Activated naive CD4-positive, alpha-beta T cell treated with anti-CD3 and anti-CD28 coated beads, Interleukin-2, amount 10 ng/mL, durations not matched to agents 7 days and 5 days (primary cell): ENCODE results near the gene NFKBIB.

ENCODE experiments used
- CTCF ChIA-PET: fragments of 350-600 bp; sonication (Branson Sonifier 250); formaldehyde crosslinking; loops from one replicate; lab custom pipeline; 2021; ENCODE audit warnings: antibody characterized with exemption; lab: Charles Lee
- DNase-seq: peaks from one replicate; pipeline ENCODE4 v3.0.0-alpha.2; 2020
- H3K27ac Mint-ChIP-seq: one replicate; pipeline ENCODE4 v1.8.0; 2021; ENCODE audit warnings: mild to moderate bottlenecking, moderate library complexity, mixed read lengths
- H3K27me3 Mint-ChIP-seq: one replicate; pipeline ENCODE4 v1.8.0; 2021; ENCODE audit warnings: mild to moderate bottlenecking, mixed read lengths
- H3K36me3 Mint-ChIP-seq: one replicate; pipeline ENCODE4 v1.8.0; 2021; ENCODE audit warnings: mixed read lengths
- H3K4me1 Mint-ChIP-seq: one replicate; pipeline ENCODE4 v1.8.0; 2021; ENCODE audit warnings: mixed read lengths
- H3K4me3 Mint-ChIP-seq: one replicate; pipeline ENCODE4 v1.8.0; 2021; ENCODE audit warnings: mild to moderate bottlenecking, moderate library complexity, mixed read lengths
- H3K9me3 Mint-ChIP-seq: one replicate; pipeline ENCODE4 v1.8.0; 2021; ENCODE audit warnings: mixed read lengths

NFKBIB gene

GRCh38 chr19:38917921-38918491, 18.2 kb downstream of the NFKBIB start:
- Mint-ChIP-seq H3K4me3 (no peak overlapping the region), H3K36me3 (no peaks in the 10 kb centered on the region), H3K27me3 (no peaks in the 10 kb centered on the region), H3K27ac (no peak overlapping the region), H3K4me1 (no peaks in the 10 kb centered on the region), H3K9me3 (no peaks in the 10 kb centered on the region)
- DNase-seq = no peak
- CTCF ChIA-PET = interaction anchor here (1.4 kb wide), 1 partner anchor 12 kb away, joined by 3 read pairs; the partner anchor contains the start of genes MRPS12 and SARS2

- Mint-ChIP-seq H3K4me3 (no peak overlapping the region), H3K27me3 (no peaks in the 10 kb centered on the region), H3K9me3 (no peaks in the 10 kb centered on the region), H3K27ac (no peak overlapping the region), H3K36me3 (no peaks in the 10 kb centered on the region), H3K4me1 (no peaks in the 10 kb centered on the region)
- CTCF ChIA-PET = interaction anchor here (1.4 kb wide), 1 partner anchor 12 kb away, joined by 3 read pairs; the partner anchor contains the start of genes MRPS12 and SARS2
- DNase-seq = no peak
Observed at GRCh38 chr19:38918526-38918925, 18.8 kb downstream of the NFKBIB start.

GRCh38 chr19:38919837-38920601, 20.2 kb downstream of the NFKBIB start:
- DNase-seq = no peak
- H3K27ac Mint-ChIP-seq = no peak overlapping the region
- H3K4me1 Mint-ChIP-seq = no peaks in the 10 kb centered on the region
- CTCF ChIA-PET = interaction anchor here (1.4 kb wide), 1 partner anchor 11 kb away, joined by 4 read pairs; the partner anchor contains the start of genes MRPS12 and SARS2
- H3K4me3 Mint-ChIP-seq = no peak overlapping the region
- H3K27me3 Mint-ChIP-seq = no peaks in the 10 kb centered on the region
- H3K36me3 Mint-ChIP-seq = peaks cover 3% of the 10 kb centered on the region
- H3K9me3 Mint-ChIP-seq = no peaks in the 10 kb centered on the region

GRCh38 chr19:38920602-38921419, 21.0 kb downstream of the NFKBIB start:
- Mint-ChIP-seq H3K9me3 (no peaks in the 10 kb centered on the region), H3K27ac (no peak overlapping the region), H3K27me3 (no peaks in the 10 kb centered on the region), H3K4me3 (no peak overlapping the region), H3K4me1 (no peaks in the 10 kb centered on the region), H3K36me3 (peaks cover 3% of the 10 kb centered on the region)
- CTCF ChIA-PET = interaction anchor here (1.4 kb wide), 1 partner anchor 10 kb away, joined by 4 read pairs; the partner anchor contains the start of genes MRPS12 and SARS2
- DNase-seq = no peak

GRCh38 chr19:38921420-38922274, 21.9 kb downstream of the NFKBIB start:
- CTCF ChIA-PET = no interaction called here
- Mint-ChIP-seq H3K27me3 (no peaks in the 10 kb centered on the region), H3K4me1 (no peaks in the 10 kb centered on the region), H3K4me3 (no peak overlapping the region), H3K9me3 (no peaks in the 10 kb centered on the region), H3K27ac (no peak overlapping the region), H3K36me3 (peaks cover 6% of the 10 kb centered on the region)
- no peak for DNase-seq

DNA sequence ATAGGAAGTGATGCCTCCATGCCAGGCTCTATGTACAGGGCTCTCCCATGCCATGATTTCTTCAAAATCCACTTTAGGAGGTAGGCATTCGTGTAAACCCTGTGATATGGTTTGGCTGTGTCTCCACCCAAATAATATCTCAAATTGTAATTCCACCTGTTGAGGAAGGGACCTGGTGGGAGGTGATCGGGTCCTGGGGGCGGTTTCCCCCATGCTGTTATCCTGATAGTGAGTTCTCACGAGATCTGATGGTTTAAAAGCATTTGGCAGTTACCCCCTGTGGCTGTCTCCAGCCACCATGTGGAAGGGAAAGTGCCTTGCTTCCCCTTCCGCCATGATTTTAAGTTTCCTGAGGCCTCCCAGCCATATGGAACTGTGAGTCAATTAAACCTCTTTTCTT, 22.7 kb downstream of the NFKBIB start:
- H3K27ac Mint-ChIP-seq = no peak overlapping the region
- CTCF ChIA-PET = no interaction called here
- no peaks in the 10 kb centered on the region for H3K27me3 Mint-ChIP-seq
- no peak overlapping the region for H3K4me3 Mint-ChIP-seq
- H3K9me3 Mint-ChIP-seq = no peaks in the 10 kb centered on the region
- H3K36me3 Mint-ChIP-seq = peaks cover 6% of the 10 kb centered on the region
- H3K4me1 Mint-ChIP-seq = no peaks in the 10 kb centered on the region
- DNase-seq = no peak

DNA sequence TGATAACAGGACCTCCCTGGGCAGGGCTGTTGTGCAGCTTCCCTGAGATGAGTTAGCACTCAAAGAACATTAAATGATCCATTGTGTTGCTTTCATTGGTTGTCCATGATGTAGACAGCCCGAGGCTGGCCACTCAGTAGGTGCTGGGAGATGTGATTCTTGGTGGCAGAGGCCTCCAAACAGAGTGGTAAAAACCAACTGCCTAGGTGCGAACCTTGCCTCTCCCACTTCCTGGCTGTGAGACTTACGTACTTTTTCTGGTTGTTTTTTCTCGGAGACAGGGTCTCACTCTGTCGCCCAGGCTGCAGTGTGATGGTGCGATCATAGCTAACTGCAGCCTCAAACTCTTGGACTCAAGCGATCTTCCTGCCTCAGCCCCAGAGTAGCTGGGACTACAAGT, 24.6 kb downstream of the NFKBIB start:
- Mint-ChIP-seq H3K27ac (no peak overlapping the region), H3K27me3 (no peaks in the 10 kb centered on the region), H3K4me1 (peaks cover 18% of the 10 kb centered on the region), H3K9me3 (no peaks in the 10 kb centered on the region), H3K4me3 (no peak overlapping the region), H3K36me3 (peaks cover 6% of the 10 kb centered on the region)
- CTCF ChIA-PET = no interaction called here
- no peak for DNase-seq

GRCh38 chr19:38928391-38929001, 28.7 kb downstream of the NFKBIB start:
- H3K27ac Mint-ChIP-seq = peak overlapping the region; percentile 16

DNA sequence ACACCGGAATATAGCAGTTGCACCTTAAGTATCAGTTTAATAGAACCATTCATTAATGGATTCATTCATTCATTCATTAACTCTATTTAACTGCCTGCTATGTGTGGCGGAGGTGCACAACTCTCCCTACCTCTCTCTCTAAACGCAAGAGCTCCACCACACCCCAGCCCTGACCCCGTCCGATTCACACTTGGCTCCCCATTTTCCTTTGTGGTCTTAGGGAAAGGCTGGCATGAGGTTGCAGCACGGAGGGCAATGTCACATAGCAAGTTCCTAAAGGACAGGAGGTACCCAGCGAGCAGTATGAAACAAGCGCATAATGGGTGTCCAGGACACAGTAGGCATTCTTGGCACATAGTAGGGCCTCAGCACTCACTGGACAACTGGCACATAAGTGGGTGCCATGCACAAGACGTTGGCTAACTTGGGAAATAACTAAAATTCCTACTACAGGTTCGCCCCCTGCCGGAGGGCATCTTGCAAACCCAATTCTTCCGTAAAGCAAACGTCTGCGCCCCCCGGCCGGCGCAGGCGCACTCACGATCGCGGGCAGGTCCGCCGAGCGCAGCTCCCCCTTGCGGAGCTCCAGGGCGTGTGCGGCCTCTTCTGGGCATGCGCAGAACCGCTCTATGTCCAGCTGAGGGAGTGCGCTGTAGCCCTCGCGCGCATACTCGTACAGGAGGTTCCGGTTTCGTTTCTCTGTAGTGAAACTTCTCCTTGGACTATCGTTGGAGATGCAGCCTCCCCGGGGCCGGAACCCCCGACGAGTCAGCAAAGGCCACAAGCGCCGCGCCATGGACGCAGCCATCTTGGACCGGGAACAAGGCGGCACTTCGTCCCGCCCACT, 30.4 kb downstream of the NFKBIB start, which contains the start of gene SARS2:
TSS of gene SARS2 (minus strand) at position 835 of the 847 bp plus-strand sequence. CDS start at position 808, 27 bp downstream.
- H3K27me3 Mint-ChIP-seq = no peaks in the 10 kb centered on the region
- H3K9me3 Mint-ChIP-seq = peaks cover 7% of the 10 kb centered on the region
- peaks cover 26% of the 10 kb centered on the region for H3K36me3 Mint-ChIP-seq
- peak within 1 kb of the TSS; percentile 99 for H3K27ac Mint-ChIP-seq
- DNase-seq = peak; percentile 93
- CTCF ChIA-PET = interaction anchor here (0.6 to 3.2 kb wide), 36 partner anchors 10 to 556 kb away, joined by 3 to 26 read pairs (median 4); partner anchors contain the start of genes ACTN4, EIF3K, FAM98C and MAP4K1
- H3K4me1 Mint-ChIP-seq = peaks cover 50% of the 10 kb centered on the region
- H3K4me3 Mint-ChIP-seq = peak within 1 kb of the TSS; percentile 98

More at GRCh38 chr19:38928391-38929001, 28.7 kb downstream of the NFKBIB start:
- no peak for DNase-seq
- CTCF ChIA-PET = interaction anchor here (0.6 to 2.7 kb wide), 6 partner anchors 23 to 291 kb away, joined by 3 to 18 read pairs (median 6); partner anchors contain the start of genes ACTN4 and RINL
- no peaks in the 10 kb centered on the region for H3K9me3 Mint-ChIP-seq
- H3K36me3 Mint-ChIP-seq = peaks cover 16% of the 10 kb centered on the region
- peaks cover 47% of the 10 kb centered on the region for H3K4me1 Mint-ChIP-seq
- peak overlapping the region; percentile 24 for H3K4me3 Mint-ChIP-seq
- H3K27me3 Mint-ChIP-seq = no peaks in the 10 kb centered on the region

- CTCF ChIA-PET = interaction anchor here (0.6 to 3.2 kb wide), 37 partner anchors 9 to 527 kb away, joined by 3 to 26 read pairs (median 4); partner anchors contain the start of genes ACTN4, EIF3K, FAM98C and MAP4K1
- Mint-ChIP-seq H3K9me3 (peaks cover 13% of the 10 kb centered on the region), H3K4me3 (peak within 1 kb of the TSS; percentile 98), H3K27me3 (no peaks in the 10 kb centered on the region), H3K4me1 (peaks cover 50% of the 10 kb centered on the region), H3K27ac (peak within 1 kb of the TSS; percentile 99), H3K36me3 (peaks cover 28% of the 10 kb centered on the region)
- DNase-seq = peak; percentile 99
Observed at GRCh38 chr19:38930776-38931520, 31.2 kb downstream of the NFKBIB start, which contains the start of gene MRPS12. Gene MRPS12 (plus strand): TSS chr19:38930944. CDS start chr19:38931295, 351 bp downstream.

DNA sequence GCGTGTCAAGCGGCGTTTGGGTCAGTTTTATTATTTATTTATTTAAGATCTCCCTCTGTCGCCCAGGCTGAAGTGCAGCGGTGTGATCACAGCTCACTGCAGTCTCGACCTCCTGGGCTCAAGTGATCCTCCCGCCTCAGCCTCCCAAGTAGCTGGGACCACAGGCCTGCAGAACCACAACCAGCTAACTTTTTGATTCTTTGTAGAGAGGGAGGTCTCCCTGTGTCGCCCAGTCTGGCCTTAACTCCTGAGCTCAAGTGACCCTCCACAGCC, 31.7 kb downstream of the NFKBIB start:
- Mint-ChIP-seq H3K27me3 (peaks cover 1% of the 10 kb centered on the region), H3K4me1 (peaks cover 50% of the 10 kb centered on the region), H3K27ac (peak overlapping the region; percentile 99), H3K4me3 (peak overlapping the region; percentile 98), H3K36me3 (peaks cover 27% of the 10 kb centered on the region), H3K9me3 (peaks cover 13% of the 10 kb centered on the region)
- DNase-seq = no peak
- CTCF ChIA-PET = interaction anchor here (0.6 to 3.2 kb wide), 12 partner anchors 9 to 592 kb away, joined by 3 to 26 read pairs (median 4); partner anchors contain the start of genes FAM98C, MAP4K1, NFKBIB and SIRT2
